Type B pancreatic cell (in vitro differentiated cells): ENCODE data around the gene MEIS2. TPM values are rescaled to one million over a fixed set of nuclear protein-coding genes. Genes with fewer than 3 reads are reported as not detected.

ENCODE experiments used
- DNase-seq: peaks from one replicate; pipeline ENCODE4 v3.0.0; 2021; ENCODE audit warnings: mixed read lengths; ENCODE audit not compliant: unreplicated experiment; ENCODE audit errors: extremely low spot score
- H3K27ac Mint-ChIP-seq: 2 replicates; pipeline ENCODE4 v1.8.0; 2021; ENCODE audit warnings: mild to moderate bottlenecking, mixed read lengths
- H3K27me3 Mint-ChIP-seq: 2 replicates; pipeline ENCODE4 v1.8.0; 2021; ENCODE audit warnings: mixed read lengths
- H3K36me3 Mint-ChIP-seq: 2 replicates; pipeline ENCODE4 v1.8.0; 2021; ENCODE audit warnings: mixed read lengths
- H3K4me1 Mint-ChIP-seq: one replicate; pipeline ENCODE4 v1.8.0; 2021; ENCODE audit warnings: mixed read lengths; ENCODE audit not compliant: unreplicated experiment
- H3K4me3 Mint-ChIP-seq: 2 replicates; pipeline ENCODE4 v1.8.0; 2021; ENCODE audit warnings: mild to moderate bottlenecking, mixed read lengths
- H3K9me3 Mint-ChIP-seq: 2 replicates; pipeline ENCODE4 v1.8.0; 2021; ENCODE audit warnings: mixed read lengths
- CTCF ChIP-seq: fragments of 200-600 bp; sonication (generic); conservative IDR thresholded peaks from 2 replicates; pipeline ENCODE4 v1.5.0; 2021; ENCODE audit warnings: antibody characterized with exemption, mild to moderate bottlenecking
- total RNA-seq: library from RNA; stranded (reverse); gene quantifications from 2 replicates; pipeline ENCODE4 v1.2.1, GENCODE V29; 2021; ENCODE audit warnings: low replicate concordance

The MEIS2 gene
- total RNA-seq, 1 donor from 2014 or later, result 211 TPM

- Mint-ChIP-seq H3K27ac (no peak overlapping the region), H3K4me3 (no peak overlapping the region), H3K4me1 (peaks cover 29% of the 10 kb centered on the region), H3K27me3 (peaks cover 5% of the 10 kb centered on the region), H3K36me3 (no peaks in the 10 kb centered on the region), H3K9me3 (no peaks in the 10 kb centered on the region)
- DNase-seq, result no peak
- TF ChIP-seq CTCF, result peak; percentile 73
Observed at GRCh38 chr15:37134699-37135131, 34.4 kb upstream of the MEIS2 start.

- Mint-ChIP-seq H3K36me3 (no peaks in the 10 kb centered on the region), H3K4me3 (no peak overlapping the region), H3K27me3 (peaks cover 5% of the 10 kb centered on the region), H3K9me3 (no peaks in the 10 kb centered on the region), H3K4me1 (peaks cover 29% of the 10 kb centered on the region), H3K27ac (peak overlapping the region; percentile 46)
- no peak for DNase-seq
- TF ChIP-seq CTCF, result no peak
Observed at GRCh38 chr15:37134244-37134643, 33.9 kb upstream of the MEIS2 start.

- Mint-ChIP-seq H3K36me3 (no peaks in the 10 kb centered on the region), H3K9me3 (no peaks in the 10 kb centered on the region), H3K4me3 (no peak overlapping the region), H3K27ac (peak overlapping the region; percentile 46), H3K27me3 (peaks cover 5% of the 10 kb centered on the region), H3K4me1 (peaks cover 29% of the 10 kb centered on the region)
- DNase-seq, result no peak
- TF ChIP-seq CTCF, result peak; percentile 45
Observed at GRCh38 chr15:37133602-37134001, 33.3 kb upstream of the MEIS2 start.

- DNase-seq, result no peak
- H3K36me3 Mint-ChIP-seq, result no peaks in the 10 kb centered on the region
- H3K27me3 Mint-ChIP-seq, result peaks cover 5% of the 10 kb centered on the region
- TF ChIP-seq CTCF, result no peak
- H3K4me3 Mint-ChIP-seq, result no peak overlapping the region
- no peak overlapping the region for H3K27ac Mint-ChIP-seq
- H3K4me1 Mint-ChIP-seq, result peaks cover 29% of the 10 kb centered on the region
- H3K9me3 Mint-ChIP-seq, result no peaks in the 10 kb centered on the region
Observed at GRCh38 chr15:37132826-37133417, 32.6 kb upstream of the MEIS2 start.

GRCh38 chr15:37131621-37132020 lies 31.3 kb upstream of the MEIS2 start:
- TF ChIP-seq CTCF, result no peak
- peaks cover 5% of the 10 kb centered on the region for H3K27me3 Mint-ChIP-seq
- H3K4me3 Mint-ChIP-seq, result peak overlapping the region; percentile 5
- peaks cover 29% of the 10 kb centered on the region for H3K4me1 Mint-ChIP-seq
- no peaks in the 10 kb centered on the region for H3K36me3 Mint-ChIP-seq
- no peaks in the 10 kb centered on the region for H3K9me3 Mint-ChIP-seq
- peak overlapping the region; percentile 28 for H3K27ac Mint-ChIP-seq
- DNase-seq, result no peak
